B cell (primary cell): ENCODE results near the gene PTPN7.

ENCODE experiments used
- EZH2 ChIP-seq: IDR thresholded peaks from 2 replicates; pipeline ENCODE4 v1.6.1; 2012; ENCODE audit warnings: borderline replicate concordance, low read depth, mild to moderate bottlenecking, moderate library complexity, low read length; ENCODE audit not compliant: insufficient read depth, poor library complexity, severe bottlenecking
- TF ChIP-seq, protein P1 (sequence below): fragments of 200-600 bp; IDR thresholded peaks from one replicate; pipeline ENCODE4 v1.8.0; 2022; ENCODE audit warnings: antibody characterized with exemption, mild to moderate bottlenecking

GRCh38 chr1:202156590-202156989 lies 3.8 kb downstream of the PTPN7 start:
- TF ChIP-seq, protein P1, sequence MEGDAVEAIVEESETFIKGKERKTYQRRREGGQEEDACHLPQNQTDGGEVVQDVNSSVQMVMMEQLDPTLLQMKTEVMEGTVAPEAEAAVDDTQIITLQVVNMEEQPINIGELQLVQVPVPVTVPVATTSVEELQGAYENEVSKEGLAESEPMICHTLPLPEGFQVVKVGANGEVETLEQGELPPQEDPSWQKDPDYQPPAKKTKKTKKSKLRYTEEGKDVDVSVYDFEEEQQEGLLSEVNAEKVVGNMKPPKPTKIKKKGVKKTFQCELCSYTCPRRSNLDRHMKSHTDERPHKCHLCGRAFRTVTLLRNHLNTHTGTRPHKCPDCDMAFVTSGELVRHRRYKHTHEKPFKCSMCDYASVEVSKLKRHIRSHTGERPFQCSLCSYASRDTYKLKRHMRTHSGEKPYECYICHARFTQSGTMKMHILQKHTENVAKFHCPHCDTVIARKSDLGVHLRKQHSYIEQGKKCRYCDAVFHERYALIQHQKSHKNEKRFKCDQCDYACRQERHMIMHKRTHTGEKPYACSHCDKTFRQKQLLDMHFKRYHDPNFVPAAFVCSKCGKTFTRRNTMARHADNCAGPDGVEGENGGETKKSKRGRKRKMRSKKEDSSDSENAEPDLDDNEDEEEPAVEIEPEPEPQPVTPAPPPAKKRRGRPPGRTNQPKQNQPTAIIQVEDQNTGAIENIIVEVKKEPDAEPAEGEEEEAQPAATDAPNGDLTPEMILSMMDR: no peak
- TF ChIP-seq EZH2: no peak
